ENCODE results near the gene C3orf18.

Gene C3orf18

GRCh38 chr3:50508821-50509220, 58.7 kb downstream of the C3orf18 start:
- peaks cover 41% of the 10 kb centered on the region for H3K27me3 ChIP-seq
- no peaks in the 10 kb centered on the region for H3K36me3 ChIP-seq
- no peak overlapping the region for H3K27ac ChIP-seq
- H3K4me1 ChIP-seq (ENCODE audit: control insufficient read depth in 1 of 2, insufficient read depth in 1 of 2, low read depth in 1 of 2, low read length in 1 of 2) = no peaks in the 10 kb centered on the region
- no peaks in the 10 kb centered on the region for H3K9me3 ChIP-seq
- no peak overlapping the region for H3K4me3 ChIP-seq (ENCODE audit: low read depth in 1 of 2, low read length in 1 of 2)
- no peak for TF ChIP-seq CTCF (IDR thresholded peaks at IDR 0.05)
